Smooth muscle cell (in vitro differentiated cells): ENCODE measurements around the gene TSEN34. TPM values are rescaled to one million over a fixed set of nuclear protein-coding genes. Genes with fewer than 3 reads are reported as not detected.
A peak's percentile ranks its signal among the peaks of the same experiment; 100 is the strongest.

Source experiments
- DNase-seq: peaks from one replicate; lab custom pipeline; 2025; ENCODE audit not compliant: unreplicated experiment; lab: John Stamatoyannopoulos, UW
- H2AFZ ChIP-seq: fragments of 200-600 bp; sonication (generic); 2 replicates; pipeline ENCODE4 v1.6.0; 2016; ENCODE audit warnings: antibody characterized with exemption, low read depth, mild to moderate bottlenecking
- H3F3A ChIP-seq: fragments of 200-600 bp; sonication (generic); 2 replicates; pipeline ENCODE4 v1.6.0; 2017; ENCODE audit warnings: antibody characterized with exemption, low read depth
- H3K27ac ChIP-seq: fragments of 200-600 bp; sonication (generic); 2 replicates; pipeline ENCODE4 v1.5.1; 2016; ENCODE audit warnings: low read depth, mild to moderate bottlenecking
- H3K27me3 ChIP-seq: fragments of 200-600 bp; sonication (generic); 2 replicates; pipeline ENCODE4 v1.6.1; 2016; ENCODE audit warnings: low read depth, mild to moderate bottlenecking
- H3K36me3 ChIP-seq: fragments of 200-600 bp; sonication (generic); 2 replicates; pipeline ENCODE4 v1.5.1; 2016; ENCODE audit warnings: low read depth
- H3K4me1 ChIP-seq: fragments of 200-600 bp; sonication (generic); 2 replicates; pipeline ENCODE4 v1.5.1; 2016; ENCODE audit warnings: low read depth
- H3K4me2 ChIP-seq: fragments of 200-600 bp; sonication (generic); 2 replicates; pipeline ENCODE4 v1.6.0; 2016; ENCODE audit warnings: mild to moderate bottlenecking
- H3K4me3 ChIP-seq: fragments of 200-600 bp; sonication (generic); 2 replicates; pipeline ENCODE4 v1.5.1; 2016; ENCODE audit warnings: mild to moderate bottlenecking
- H3K79me2 ChIP-seq: fragments of 200-600 bp; sonication (generic); 2 replicates; pipeline ENCODE4 v1.6.0; 2016; ENCODE audit warnings: low read depth, mild to moderate bottlenecking
- H3K9ac ChIP-seq: fragments of 200-600 bp; sonication (generic); 2 replicates; pipeline ENCODE4 v1.6.0; 2016; ENCODE audit warnings: low read depth
- H3K9me3 ChIP-seq: fragments of 200-600 bp; sonication (generic); replicated peaks from 2 replicates; pipeline ENCODE4 v1.5.1; 2016; ENCODE audit warnings: low read depth
- H4K20me1 ChIP-seq: fragments of 200-600 bp; sonication (generic); 2 replicates; pipeline ENCODE4 v1.6.0; 2016; ENCODE audit warnings: low read depth
- CTCF ChIP-seq: fragments of 200-600 bp; sonication (generic); IDR thresholded peaks from 2 replicates; pipeline ENCODE4 v1.5.1; 2017; ENCODE audit warnings: borderline replicate concordance, mild to moderate bottlenecking, antibody characterized with exemption; ENCODE audit not compliant: insufficient read depth, poor library complexity, severe bottlenecking
- WGBS: methylation state at CpG from one replicate; pipeline ENCODE4 v1.1.7; 2016; ENCODE audit warnings: low lambda C conversion rate; 5-methylcytosine and 5-hydroxymethylcytosine counted together
- polyA plus RNA-seq: library from polyadenylated mRNA; unstranded; fragments of >200 nt; fragmentation: Nextera tagmentation; extraction: Ambion mirVana; gene quantifications from 2 replicates; pipeline ENCODE4 v1.2.1, GENCODE V29; 2016
- total RNA-seq: library from RNA; depleted of rRNA; stranded (reverse); fragments of >200 nt; gene quantifications from 2 replicates; pipeline ENCODE4 v1.2.3, GENCODE V29; 2014

TSEN34 gene
- total and polyA plus RNA-seq, 2 experiments from 2014 or later = 45.8 to 79.5 TPM

- no peaks in the 10 kb centered on the region for H3K27me3 ChIP-seq
- H3K79me2 ChIP-seq = peaks cover 6% of the 10 kb centered on the region
- peak within 1 kb of the TSS; percentile 90 for H3K27ac ChIP-seq
- peak within 1 kb of the TSS; percentile 67 for H3K4me3 ChIP-seq
- peaks cover 11% of the 10 kb centered on the region for H3K4me1 ChIP-seq
- under 1% methylated on average over 63 of the region's 72 CpGs for WGBS
- H3K9me3 ChIP-seq = no peaks in the 10 kb centered on the region
- TF ChIP-seq CTCF = peak; percentile 33
- no peaks in the 10 kb centered on the region for H3K36me3 ChIP-seq
- H2AFZ ChIP-seq = peak within 1 kb of the TSS; percentile 82
- H3K9ac ChIP-seq = peak within 1 kb of the TSS; percentile 91
- no peaks in the 10 kb centered on the region for H4K20me1 ChIP-seq
- H3K4me2 ChIP-seq = peak within 1 kb of the TSS; percentile 89
- peaks cover 19% of the 10 kb centered on the region for H3F3A ChIP-seq
- peak; percentile 87 for DNase-seq
These were observed 31.5 kb upstream of the TSEN34 start, which contains the start of gene LENG1 for GRCh38 chr19:54159352-54160181. LENG1 (minus strand) TSS chr19:54159721; CDS start chr19:54159695, 26 bp downstream.

- WGBS = 3% methylated on average over 23 of the region's 28 CpGs
- Histone ChIP-seq H3K36me3 (no peaks in the 10 kb centered on the region), H3K79me2 (peaks cover 6% of the 10 kb centered on the region), H3K27me3 (no peaks in the 10 kb centered on the region), H2AFZ (peak overlapping the region; percentile 82), H4K20me1 (no peaks in the 10 kb centered on the region), H3K27ac (peak overlapping the region; percentile 90), H3F3A (peaks cover 14% of the 10 kb centered on the region), H3K4me3 (peak overlapping the region; percentile 61), H3K9me3 (no peaks in the 10 kb centered on the region), H3K9ac (peak overlapping the region; percentile 91), H3K4me2 (peak overlapping the region; percentile 89), H3K4me1 (peaks cover 11% of the 10 kb centered on the region)
- TF ChIP-seq CTCF = no peak
- no peak for DNase-seq
These were observed 30.8 kb upstream of the TSEN34 start for GRCh38 chr19:54160182-54160811.

- Histone ChIP-seq H3K9ac (peak overlapping the region; percentile 91), H3K27me3 (no peaks in the 10 kb centered on the region), H3K4me2 (peak overlapping the region; percentile 89), H3K36me3 (no peaks in the 10 kb centered on the region), H3K4me1 (peaks cover 11% of the 10 kb centered on the region), H3K4me3 (peak overlapping the region; percentile 61), H3K9me3 (no peaks in the 10 kb centered on the region), H2AFZ (no peak overlapping the region), H3K27ac (peak overlapping the region; percentile 90), H3F3A (peaks cover 14% of the 10 kb centered on the region), H4K20me1 (no peaks in the 10 kb centered on the region), H3K79me2 (peaks cover 6% of the 10 kb centered on the region)
- no peak for TF ChIP-seq CTCF
- DNase-seq = no peak
- 63% methylated on average over 13 of the region's 13 CpGs for WGBS
These were observed 30.3 kb upstream of the TSEN34 start for GRCh38 chr19:54160854-54161253.
